LNCaP clone FGC (cell line): ENCODE results near the gene C22orf42.

Experiments
- DNase-seq: peaks from one replicate; pipeline ENCODE4 v3.0.0-alpha.2; 2011; ENCODE audit warnings: low read depth
- H3K4me3 ChIP-seq: 2 replicates; pipeline ENCODE4 v1.5.1; 2011; ENCODE audit warnings: mild to moderate bottlenecking, low read depth, low read length, control low read depth
- TF ChIP-seq, protein P1 (sequence below): IDR thresholded peaks from 2 replicates; pipeline ENCODE4 v1.5.1; 2012; ENCODE audit warnings: mild to moderate bottlenecking; ENCODE audit not compliant: control insufficient read depth, insufficient read depth; ENCODE audit errors: extremely low read depth

C22orf42 gene

DNA sequence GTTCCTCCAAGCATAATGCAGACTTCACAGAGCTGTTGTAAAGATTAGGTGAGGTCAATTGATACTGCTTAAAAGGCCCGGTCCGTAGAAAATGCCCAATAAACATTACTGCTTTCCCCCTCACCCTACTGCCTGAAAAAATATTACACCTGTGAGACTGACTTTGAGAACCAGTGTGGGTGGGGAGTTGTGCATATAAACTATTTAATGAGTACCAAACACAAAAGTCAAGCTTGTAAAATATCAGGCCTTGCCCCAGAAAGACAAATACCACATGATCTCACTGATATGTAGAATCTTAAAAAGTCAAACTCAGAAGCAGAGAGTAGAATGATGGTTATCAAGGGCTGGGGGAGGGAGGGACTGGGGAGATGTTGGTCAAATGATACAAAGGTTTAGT, 46.7 kb downstream of the C22orf42 start:
- DNase-seq = peak; percentile 76
- TF ChIP-seq, protein P1, sequence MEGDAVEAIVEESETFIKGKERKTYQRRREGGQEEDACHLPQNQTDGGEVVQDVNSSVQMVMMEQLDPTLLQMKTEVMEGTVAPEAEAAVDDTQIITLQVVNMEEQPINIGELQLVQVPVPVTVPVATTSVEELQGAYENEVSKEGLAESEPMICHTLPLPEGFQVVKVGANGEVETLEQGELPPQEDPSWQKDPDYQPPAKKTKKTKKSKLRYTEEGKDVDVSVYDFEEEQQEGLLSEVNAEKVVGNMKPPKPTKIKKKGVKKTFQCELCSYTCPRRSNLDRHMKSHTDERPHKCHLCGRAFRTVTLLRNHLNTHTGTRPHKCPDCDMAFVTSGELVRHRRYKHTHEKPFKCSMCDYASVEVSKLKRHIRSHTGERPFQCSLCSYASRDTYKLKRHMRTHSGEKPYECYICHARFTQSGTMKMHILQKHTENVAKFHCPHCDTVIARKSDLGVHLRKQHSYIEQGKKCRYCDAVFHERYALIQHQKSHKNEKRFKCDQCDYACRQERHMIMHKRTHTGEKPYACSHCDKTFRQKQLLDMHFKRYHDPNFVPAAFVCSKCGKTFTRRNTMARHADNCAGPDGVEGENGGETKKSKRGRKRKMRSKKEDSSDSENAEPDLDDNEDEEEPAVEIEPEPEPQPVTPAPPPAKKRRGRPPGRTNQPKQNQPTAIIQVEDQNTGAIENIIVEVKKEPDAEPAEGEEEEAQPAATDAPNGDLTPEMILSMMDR = no peak
- no peak overlapping the region for H3K4me3 ChIP-seq

DNA sequence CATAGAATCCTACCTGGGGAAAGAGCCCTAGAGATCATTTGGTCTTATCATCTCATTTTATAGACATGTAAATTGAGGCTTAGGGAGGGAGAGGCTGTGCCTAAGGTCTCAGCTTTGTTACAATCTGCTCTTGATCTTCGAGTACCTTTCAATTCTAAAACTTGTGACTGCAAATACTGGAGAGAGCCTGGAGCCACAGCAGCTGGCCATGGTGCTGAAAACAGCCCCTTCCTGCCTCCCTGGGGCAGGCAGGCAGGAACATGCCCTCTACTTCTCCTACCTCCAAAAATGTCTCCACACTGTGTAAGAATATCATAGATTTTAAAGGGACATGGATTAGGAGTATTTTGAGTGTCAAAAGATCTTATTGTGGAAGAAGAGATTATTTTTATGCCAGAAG, 52.2 kb downstream of the C22orf42 start:
- TF ChIP-seq, protein P1 = no peak
- H3K4me3 ChIP-seq = no peak overlapping the region
- DNase-seq = no peak

DNA sequence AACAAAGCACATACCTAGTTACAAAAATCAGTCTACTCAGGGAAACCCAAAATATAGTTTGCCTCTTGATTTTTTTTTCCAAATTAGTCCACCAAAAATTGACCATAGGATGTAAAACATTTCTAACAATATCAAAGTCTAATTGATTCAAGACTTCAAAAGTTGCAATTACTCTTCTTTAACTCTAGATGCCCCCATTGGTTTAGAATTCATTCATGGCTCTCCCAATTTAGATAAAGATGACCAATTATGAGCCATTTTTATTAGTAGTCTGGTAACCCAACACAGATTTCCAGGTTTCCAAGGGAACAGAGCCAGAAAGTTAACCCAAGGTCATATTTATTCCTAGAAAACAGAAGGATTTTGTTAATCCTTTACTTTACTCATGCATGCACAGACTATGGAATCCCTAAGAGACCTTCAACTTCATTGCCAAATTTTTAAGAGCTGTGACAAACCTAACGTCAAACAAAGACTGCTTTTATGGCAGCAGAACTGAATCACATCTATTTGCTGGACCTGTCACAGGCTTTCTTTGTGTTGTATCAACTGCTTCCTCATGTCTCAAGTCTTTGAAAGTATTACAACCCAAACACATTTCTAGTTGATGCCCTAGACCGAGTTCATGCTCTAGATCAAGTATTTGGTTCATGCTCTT, 55.3 kb downstream of the C22orf42 start:
- H3K4me3 ChIP-seq = no peak overlapping the region
- DNase-seq = peak; percentile 2
- TF ChIP-seq, protein P1 = peak; percentile 36

DNA sequence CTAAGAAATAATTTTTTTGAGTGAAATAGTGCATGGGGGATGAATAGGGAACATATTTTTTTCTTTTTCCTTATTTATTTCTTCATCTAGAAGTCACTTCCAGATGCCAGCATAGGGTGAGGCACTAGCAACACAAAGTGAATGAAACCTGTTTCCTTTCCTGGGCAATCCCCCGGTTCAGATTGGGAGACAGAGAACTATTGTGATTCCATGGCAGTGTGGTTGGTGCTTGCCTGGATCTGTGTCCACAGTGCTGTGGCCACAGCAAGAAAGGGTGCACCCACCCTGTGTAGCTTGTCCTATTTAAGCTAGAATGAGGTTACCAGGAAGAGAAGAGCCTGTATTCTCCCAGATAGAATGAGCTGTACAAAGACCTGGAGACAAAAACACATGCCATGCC, 58.4 kb downstream of the C22orf42 start:
- TF ChIP-seq, protein P1 = no peak
- H3K4me3 ChIP-seq = no peak overlapping the region
- DNase-seq = no peak
